Activated gamma-delta T cell treated with Interleukin-2 at 50 U/mL for 16 hours (primary cell): ENCODE results near the gene TACC2.

Experiments
- DNase-seq: peaks from one replicate; pipeline ENCODE4 v3.0.0-alpha.2; 2020

TACC2 gene

DNA sequence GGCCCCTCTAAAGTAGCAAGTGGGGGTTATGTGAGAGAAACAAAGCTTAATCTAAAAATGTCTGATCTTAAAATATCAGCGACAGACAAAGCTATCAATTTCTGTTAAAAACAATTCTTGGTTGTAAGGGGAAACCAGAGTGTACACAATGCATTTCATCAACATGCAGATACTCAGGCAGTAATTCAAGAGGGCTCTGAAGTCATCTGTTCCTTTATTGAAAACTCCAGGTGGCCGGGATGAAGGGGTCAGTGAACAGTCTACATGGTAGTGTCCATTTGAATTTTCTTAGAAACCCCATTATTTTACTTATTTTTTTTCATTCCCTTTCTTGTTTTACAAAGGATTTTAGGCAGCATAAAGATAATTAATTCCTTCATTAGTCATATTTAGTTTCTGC lies 245.5 kb downstream of the TACC2 start:
- DNase-seq, result no peak

DNA sequence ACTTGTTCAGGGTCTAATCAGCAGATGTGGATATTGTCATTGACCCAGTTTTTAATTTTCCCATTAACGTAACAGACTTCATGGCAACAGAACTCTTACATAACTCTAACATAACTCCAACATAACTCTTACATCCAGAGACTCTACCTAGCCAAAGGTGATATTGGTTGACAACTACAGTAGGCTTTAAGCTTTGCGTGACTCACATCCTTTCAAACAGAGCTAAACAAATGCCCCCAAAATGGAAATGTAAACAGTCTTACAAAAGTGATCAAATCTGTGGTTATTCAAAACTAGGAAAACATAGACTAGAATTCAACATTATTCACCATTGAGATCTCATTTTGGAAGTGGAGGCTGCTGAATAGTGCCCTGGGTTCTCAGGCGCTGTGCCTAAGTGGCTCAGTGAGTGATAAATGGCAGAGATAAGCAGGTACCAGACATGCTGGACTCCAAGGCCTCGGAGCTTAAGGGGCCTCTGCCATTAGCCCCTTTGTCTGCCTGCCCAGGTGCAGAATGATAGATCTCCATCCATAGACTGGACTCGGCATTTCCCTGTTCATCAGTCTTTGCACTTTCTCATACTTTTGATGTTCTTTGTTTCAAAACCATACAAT lies 247.8 kb downstream of the TACC2 start:
- DNase-seq, result no peak

DNA sequence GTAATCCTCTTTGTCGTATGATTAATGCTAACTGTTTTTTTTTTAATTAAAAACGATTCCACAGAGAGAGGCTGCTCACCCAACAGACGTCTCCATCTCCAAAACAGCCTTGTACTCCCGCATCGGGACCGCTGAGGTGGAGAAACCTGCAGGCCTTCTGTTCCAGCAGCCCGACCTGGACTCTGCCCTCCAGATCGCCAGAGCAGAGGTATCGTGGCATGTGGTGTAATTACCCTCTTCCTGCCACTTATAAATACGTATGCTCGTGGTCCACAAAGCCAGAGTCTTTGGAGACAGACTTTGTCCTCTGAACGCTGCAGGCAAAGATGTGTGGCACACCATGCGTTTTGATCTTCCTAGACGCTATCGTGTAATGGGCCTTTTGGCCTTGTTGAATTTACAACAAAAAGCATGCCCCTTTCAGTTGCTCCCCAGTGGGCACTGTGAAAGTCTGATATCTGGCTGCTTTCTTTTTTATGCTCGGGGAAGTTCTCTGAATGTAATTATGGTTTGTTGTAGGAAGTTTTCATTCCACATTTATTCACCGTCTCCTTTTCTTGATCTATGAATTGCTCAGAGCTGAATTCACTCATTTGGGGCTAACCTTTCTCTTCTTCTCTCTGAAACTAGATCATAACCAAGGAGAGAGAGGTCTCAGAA lies 248.5 kb downstream of the TACC2 start:
- DNase-seq, result no peak

DNA sequence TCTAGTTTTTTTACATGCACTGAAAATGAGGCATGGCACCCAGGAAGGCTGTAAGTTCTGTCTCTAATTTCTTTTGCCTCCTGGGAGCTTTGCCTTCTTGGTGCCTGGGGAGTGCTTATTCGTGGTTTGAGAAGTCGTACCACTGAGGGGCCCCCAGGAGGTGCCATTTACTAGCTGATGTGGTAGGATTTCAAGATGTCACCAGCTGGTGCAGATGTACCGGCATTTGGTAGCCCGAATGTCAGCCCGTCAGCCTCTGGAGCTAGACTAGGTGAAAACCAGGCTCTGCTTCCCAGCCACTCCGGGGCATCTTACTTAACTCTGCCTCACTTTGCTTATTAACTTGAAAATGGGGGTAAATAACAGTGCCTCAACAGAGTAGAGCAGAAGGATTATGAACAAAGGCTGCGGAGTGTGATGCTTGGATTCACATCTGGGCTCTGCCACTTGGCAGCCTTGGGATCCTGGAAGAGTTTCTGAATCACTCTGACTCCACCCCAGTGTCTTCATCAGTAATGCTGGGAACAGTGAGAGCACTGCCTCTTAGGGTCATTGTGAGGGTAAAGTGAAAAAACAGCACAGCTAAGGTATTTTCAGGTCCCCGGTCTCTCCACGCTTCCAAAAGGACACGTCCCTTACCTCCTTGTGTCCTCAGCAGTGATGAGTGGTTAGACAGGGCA lies 250.8 kb downstream of the TACC2 start:
- no peak for DNase-seq

GRCh38 chr10:122240401-122240800 lies 251.4 kb downstream of the TACC2 start:
- DNase-seq, result no peak

DNA sequence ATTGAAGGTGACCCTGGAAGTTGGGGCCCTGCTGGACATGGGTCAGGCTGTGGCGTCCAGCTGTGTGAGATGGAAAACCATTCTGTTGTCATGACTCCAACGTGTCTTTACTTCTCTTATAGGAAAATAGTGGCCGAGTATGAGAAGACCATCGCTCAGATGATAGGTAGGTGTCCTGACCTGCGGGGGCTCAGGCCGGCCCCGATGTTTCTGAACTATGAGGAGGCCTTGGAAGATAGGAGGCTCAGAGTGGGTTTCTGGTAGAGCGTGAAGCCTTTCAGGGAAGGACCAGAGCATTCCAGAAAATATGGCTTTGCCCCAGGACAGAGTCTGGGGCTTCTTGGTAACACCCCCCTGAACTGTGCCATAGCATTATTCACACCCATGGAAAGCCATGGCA lies 252.9 kb downstream of the TACC2 start:
- no peak for DNase-seq

GRCh38 chr10:122243550-122243949 lies 254.6 kb downstream of the TACC2 start:
- DNase-seq, result no peak

GRCh38 chr10:122244001-122244975 lies 255.3 kb downstream of the TACC2 start:
- DNase-seq, result no peak

GRCh38 chr10:122245136-122245535 lies 256.2 kb downstream of the TACC2 start:
- no peak for DNase-seq

DNA sequence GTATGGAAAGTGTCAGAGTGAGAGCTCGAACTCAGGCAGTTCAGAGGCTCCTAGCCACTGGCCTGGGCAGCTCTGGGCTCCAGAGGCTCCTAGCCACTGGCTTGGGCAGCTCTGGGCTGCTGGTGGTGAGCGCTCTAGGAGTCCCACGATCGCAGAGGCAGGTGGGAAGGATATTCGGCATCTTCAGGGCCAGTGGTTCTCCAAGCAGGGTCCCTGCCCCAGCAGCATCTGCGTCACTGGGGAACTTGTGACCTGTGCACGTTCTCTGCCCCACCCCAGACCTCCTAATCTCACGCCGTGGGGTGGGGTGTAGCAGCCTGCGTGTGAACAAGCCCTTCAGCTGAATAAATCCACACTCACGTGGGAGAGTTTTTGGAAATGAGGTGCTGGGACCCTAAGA lies 256.9 kb downstream of the TACC2 start:
- DNase-seq, result no peak

DNA sequence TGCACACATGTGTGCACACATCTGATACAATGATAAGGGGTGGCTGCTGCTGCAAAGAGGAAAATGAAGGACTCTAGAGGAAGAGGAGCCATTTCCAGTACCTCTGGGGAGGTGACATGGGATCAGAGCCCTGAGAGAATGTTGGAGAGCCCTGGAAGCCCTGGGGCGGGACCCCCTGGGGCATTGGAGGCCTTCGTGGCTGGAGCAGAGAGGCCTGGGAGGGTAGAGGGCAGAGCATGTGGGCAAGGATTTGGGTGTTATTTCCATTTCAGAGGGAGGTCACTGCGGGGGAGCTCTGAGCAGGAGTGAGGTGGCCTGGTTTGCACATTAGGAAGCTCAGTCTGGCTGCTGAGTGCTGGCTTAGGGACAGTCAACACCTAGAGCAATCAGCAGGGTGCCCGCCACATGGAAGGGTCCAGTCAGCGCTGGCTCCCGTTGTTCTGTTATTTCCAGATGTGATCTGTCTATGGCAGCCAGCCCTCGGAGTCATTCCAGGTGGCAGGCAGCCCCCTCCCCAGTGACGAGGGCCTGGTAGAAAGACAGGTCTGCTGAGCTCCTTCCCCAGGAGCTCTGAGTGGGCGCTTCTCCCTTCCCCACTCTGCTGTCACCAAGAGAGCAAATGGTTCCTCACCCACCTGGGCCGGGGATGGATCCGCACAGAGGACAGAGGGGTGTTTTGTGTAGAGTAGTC lies 258.0 kb downstream of the TACC2 start:
- DNase-seq, result no peak

DNA sequence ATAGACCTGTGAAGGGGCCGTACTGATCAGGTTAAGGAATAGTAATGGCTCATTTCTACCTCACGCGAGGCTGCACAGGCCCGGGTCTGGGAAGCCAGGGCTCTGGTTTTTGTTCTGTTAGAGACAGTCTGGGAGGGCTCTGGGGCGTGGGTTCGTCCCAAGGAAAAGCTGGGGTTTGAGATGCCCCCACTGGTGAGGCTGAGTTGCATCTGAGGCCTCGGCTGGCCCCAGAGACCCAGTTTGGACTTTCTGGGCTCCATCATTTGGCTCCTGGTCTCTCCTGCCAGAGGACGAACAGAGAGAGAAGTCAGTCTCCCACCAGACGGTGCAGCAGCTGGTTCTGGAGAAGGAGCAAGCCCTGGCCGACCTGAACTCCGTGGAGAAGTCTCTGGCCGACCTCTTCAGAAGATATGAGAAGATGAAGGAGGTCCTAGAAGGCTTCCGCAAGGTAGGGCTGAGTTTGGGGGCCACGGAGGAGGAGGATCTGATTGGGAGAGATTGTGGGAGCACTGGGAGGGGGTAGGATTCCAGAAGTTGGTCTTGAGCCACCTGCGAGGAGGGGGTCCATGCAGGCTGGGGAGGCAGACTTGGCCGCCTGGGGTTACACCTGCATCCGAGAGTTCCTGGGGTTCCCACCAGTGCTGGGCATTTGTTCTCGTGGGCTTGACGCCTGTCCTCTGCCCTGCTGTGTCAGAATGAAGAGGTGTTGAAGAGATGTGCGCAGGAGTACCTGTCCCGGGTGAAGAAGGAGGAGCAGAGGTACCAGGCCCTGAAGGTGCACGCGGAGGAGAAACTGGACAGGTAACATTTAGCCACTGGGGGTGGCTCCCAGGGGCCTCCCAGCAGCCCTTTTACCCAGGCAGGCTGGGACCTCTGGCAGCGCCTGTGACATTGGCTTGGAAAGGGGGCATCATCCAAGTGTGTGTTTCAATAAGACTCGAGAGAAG lies 259.7 kb downstream of the TACC2 start:
- no peak for DNase-seq

- DNase-seq, result no peak
Measured at GRCh38 chr10:122249303-122249850, 260.4 kb downstream of the TACC2 start.

DNA sequence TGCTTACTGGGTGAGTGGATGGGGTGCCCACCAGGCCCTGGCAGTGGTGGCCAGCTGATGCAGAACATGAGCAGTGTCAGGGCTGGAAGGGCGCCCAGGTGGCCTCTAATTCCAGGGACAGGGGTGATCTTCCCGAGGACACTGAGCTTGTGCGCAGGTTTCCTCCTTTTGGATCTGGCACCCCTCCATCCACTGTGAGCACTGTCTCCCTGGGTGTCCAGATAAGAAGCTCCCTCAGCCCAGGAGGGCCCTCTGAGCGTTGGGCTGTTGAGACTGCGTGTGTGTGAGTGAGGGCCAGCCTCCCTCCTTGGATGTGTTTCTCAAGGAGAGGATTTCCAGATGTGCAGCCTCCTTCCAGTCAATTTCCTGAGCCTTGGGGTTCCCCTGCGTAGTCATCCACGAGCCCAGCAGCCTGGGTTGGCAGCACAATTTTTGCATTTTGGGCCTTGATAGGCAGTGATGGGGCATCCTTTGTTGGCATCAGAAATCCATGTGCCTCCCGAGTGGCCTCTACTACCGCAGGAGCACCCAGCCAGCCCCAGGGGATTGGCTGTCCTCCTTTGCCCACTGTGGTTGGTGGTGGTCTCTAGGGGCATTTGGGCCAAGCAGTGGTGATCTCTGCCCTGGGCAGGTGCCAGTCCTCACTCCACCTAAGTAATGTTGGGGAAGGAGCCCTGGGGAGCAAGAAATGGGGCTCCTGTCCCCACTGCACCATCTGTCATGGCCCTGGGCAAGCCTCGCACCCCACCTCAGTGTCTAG lies 261.2 kb downstream of the TACC2 start:
- DNase-seq, result no peak

- DNase-seq, result no peak
Measured at GRCh38 chr10:122251459-122252255, 262.7 kb downstream of the TACC2 start.

DNA sequence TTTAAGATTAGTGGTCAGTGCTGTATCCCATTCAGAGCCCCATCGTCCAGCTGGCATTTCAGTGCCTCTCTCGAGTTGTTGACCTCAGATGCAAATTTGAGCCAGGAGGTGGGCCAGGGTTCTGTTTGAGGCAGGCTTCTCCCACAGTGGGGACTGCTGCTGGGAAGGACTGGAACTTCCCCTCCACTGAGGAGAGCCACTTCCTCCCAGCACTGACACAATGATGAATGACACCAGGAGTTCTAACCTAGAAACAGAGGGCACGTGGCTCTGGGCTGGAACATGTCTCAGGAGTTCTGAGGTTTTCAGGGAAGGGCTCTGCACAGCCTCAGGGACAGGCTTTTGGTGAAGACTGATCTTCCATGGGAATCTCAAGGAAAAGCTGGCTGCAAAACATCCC lies 263.8 kb downstream of the TACC2 start:
- no peak for DNase-seq

DNA sequence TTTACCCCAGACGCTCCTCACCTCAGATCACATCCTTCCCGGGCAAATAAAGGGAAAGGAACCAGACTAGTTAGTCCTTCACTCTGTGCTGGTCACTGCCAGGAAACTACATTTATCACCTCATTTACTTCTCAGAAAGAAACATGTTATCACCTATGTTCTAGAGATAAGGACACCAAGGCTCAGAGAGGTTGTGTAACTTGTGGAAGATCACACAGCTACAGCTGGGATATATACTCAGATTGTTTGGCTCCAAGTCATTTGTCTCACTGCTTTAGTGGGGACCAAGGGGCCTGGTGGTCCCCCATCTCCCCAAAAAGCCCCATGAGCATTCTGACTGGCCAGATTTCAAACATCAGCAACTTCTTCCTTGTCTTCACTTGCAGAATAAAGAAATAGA lies 264.6 kb downstream of the TACC2 start:
- no peak for DNase-seq

- DNase-seq, result no peak
Measured at GRCh38 chr10:122254831-122255230, 265.9 kb downstream of the TACC2 start.

DNA sequence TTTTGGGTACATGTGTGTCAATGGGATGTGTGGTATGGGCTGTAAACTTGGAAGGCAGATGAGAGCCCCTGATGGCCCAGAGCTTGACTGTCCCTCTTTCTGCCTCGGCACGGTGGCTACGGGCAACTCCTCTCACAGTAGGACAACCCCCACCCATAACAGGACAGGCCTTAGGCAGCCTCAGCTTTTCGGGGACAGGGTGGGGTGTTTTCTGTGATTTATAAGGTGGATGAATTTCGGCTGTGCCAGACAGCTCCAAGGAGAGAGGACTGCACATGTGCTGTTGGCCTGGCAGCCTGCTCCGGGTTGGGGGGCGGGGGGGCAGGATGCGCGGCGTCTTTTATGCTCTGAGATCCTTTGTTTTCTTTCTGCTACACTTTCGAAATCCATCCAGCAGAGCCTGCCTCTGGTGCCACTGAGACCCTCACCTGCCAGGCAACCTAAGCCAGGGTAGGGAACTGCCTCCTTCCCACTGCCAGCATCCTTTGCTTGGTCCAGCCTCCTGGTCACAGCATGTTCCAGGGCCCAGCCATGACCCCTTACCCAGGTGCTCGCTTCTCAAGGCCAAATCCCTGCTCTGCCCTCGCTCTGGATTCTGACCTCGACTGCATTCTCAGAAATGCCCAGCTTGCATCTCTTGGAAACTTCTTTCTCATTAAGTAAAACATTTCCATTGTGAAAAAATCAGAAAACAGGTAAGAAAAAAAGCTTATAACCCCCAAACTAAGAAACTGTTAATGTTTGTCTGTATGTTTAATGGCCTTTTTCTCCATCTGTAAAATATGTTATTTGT lies 266.7 kb downstream of the TACC2 start:
- DNase-seq, result no peak
